Calu3 (cell line): ENCODE data around the gene MAP6. TPM values are rescaled to one million over a fixed set of nuclear protein-coding genes. Genes with fewer than 3 reads are reported as not detected.

Source experiments
- BruUV-seq: library from RNA; stranded (reverse); fragments of 400-500 nt; replicated peaks from 2 replicates; lab custom pipeline; 2021; lab: Mats Ljungman, UMichigan
- CTCF ChIA-PET: fragments of 300-600 bp; sonication (Branson Sonifier 250); formaldehyde crosslinking; loops from one replicate; lab custom pipeline; 2022; ENCODE audit warnings: antibody characterized with exemption; lab: Charles Lee
- DNase-seq: peaks from one replicate; pipeline ENCODE4 v3.0.0; 2022
- H3K27ac Mint-ChIP-seq: one replicate; pipeline ENCODE4 v1.8.0; 2022; ENCODE audit warnings: mixed read lengths; ENCODE audit not compliant: unreplicated experiment
- H3K27me3 Mint-ChIP-seq: one replicate; pipeline ENCODE4 v1.8.0; 2022; ENCODE audit warnings: mixed read lengths; ENCODE audit not compliant: unreplicated experiment
- H3K36me3 Mint-ChIP-seq: one replicate; pipeline ENCODE4 v1.8.0; 2022; ENCODE audit warnings: mild to moderate bottlenecking, moderate library complexity, mixed read lengths; ENCODE audit not compliant: insufficient read depth, unreplicated experiment
- H3K4me1 Mint-ChIP-seq: one replicate; pipeline ENCODE4 v1.8.0; 2022; ENCODE audit warnings: mild to moderate bottlenecking, low read depth, mixed read lengths; ENCODE audit not compliant: unreplicated experiment
- H3K4me3 Mint-ChIP-seq: one replicate; pipeline ENCODE4 v1.8.0; 2022; ENCODE audit warnings: mild to moderate bottlenecking, low read depth, moderate library complexity, mixed read lengths; ENCODE audit not compliant: unreplicated experiment
- H3K9me3 Mint-ChIP-seq: one replicate; pipeline ENCODE4 v1.8.0; 2022; ENCODE audit warnings: low read depth, mixed read lengths; ENCODE audit not compliant: unreplicated experiment
- CTCF ChIP-seq: fragments of 200-600 bp; IDR thresholded peaks from one replicate; pipeline ENCODE4 v1.8.0; 2022; ENCODE audit warnings: antibody characterized with exemption; ENCODE audit not compliant: unreplicated experiment
- intact Hi-C: fragments of 100-400 bp; cut with micrococcal nuclease; formaldehyde crosslinking; loops from one replicate; pipeline ENCODE4 v1.10.0; 2022; ENCODE audit not compliant: unreplicated experiment
- total RNA-seq: library from RNA; stranded (reverse); gene quantifications from 2 replicates; pipeline ENCODE4 v1.2.3, GENCODE V29; 2022

Gene MAP6
- total RNA-seq, 1 experiment from 2014 or later = not detected

- TF ChIP-seq CTCF = no peak
- Mint-ChIP-seq H3K9me3 (no peaks in the 10 kb centered on the region), H3K27ac (no peak overlapping the region), H3K36me3 (no peaks in the 10 kb centered on the region), H3K4me3 (no peak overlapping the region), H3K4me1 (no peaks in the 10 kb centered on the region), H3K27me3 (peaks cover 89% of the 10 kb centered on the region)
- intact Hi-C loops = no loop called here
- no peak for DNase-seq
- no TSS peak for BruUV-seq
- CTCF ChIA-PET = no interaction called here
Observed at GRCh38 chr11:75635066-75635862, 33.6 kb downstream of the MAP6 start.

- no peak for DNase-seq
- H3K4me3 Mint-ChIP-seq = no peak overlapping the region
- BruUV-seq = no TSS peak
- no peak overlapping the region for H3K27ac Mint-ChIP-seq
- peaks cover 81% of the 10 kb centered on the region for H3K27me3 Mint-ChIP-seq
- H3K36me3 Mint-ChIP-seq = no peaks in the 10 kb centered on the region
- intact Hi-C loops = no loop called here
- H3K9me3 Mint-ChIP-seq = no peaks in the 10 kb centered on the region
- no peak for TF ChIP-seq CTCF
- H3K4me1 Mint-ChIP-seq = no peaks in the 10 kb centered on the region
- CTCF ChIA-PET = no interaction called here
Observed at GRCh38 chr11:75633409-75634066, 35.3 kb downstream of the MAP6 start.

GRCh38 chr11:75632962-75633361 lies 35.9 kb downstream of the MAP6 start:
- CTCF ChIA-PET = no interaction called here
- H3K4me3 Mint-ChIP-seq = no peak overlapping the region
- H3K4me1 Mint-ChIP-seq = no peaks in the 10 kb centered on the region
- intact Hi-C loops = no loop called here
- no peak for TF ChIP-seq CTCF
- no peaks in the 10 kb centered on the region for H3K36me3 Mint-ChIP-seq
- H3K9me3 Mint-ChIP-seq = no peaks in the 10 kb centered on the region
- BruUV-seq = no TSS peak
- H3K27me3 Mint-ChIP-seq = peaks cover 81% of the 10 kb centered on the region
- H3K27ac Mint-ChIP-seq = no peak overlapping the region
- DNase-seq = no peak

- Mint-ChIP-seq H3K27me3 (peaks cover 81% of the 10 kb centered on the region), H3K27ac (no peak overlapping the region), H3K9me3 (no peaks in the 10 kb centered on the region), H3K4me1 (no peaks in the 10 kb centered on the region), H3K4me3 (no peak overlapping the region), H3K36me3 (no peaks in the 10 kb centered on the region)
- TF ChIP-seq CTCF = no peak
- CTCF ChIA-PET = no interaction called here
- BruUV-seq = no TSS peak
- DNase-seq = no peak
- intact Hi-C loops = no loop called here
Observed at GRCh38 chr11:75632450-75632849, 36.4 kb downstream of the MAP6 start.
